Upper lobe of left lung (tissue), 6 donors: Measurements from ENCODE around the gene ZNF385D. TPM values are rescaled to one million over a fixed set of nuclear protein-coding genes. Genes with fewer than 3 reads are reported as not detected.
A peak's percentile ranks its signal among the peaks of the same experiment; 100 is the strongest.

ENCODE experiments used
- ATAC-seq, 2 donors: fragments of 200-7000 bp; cut with Tn5 transposase; one replicate each; pipeline ENCODE4 v1.9.1; 2022; ENCODE audit warnings: mild to moderate bottlenecking in 2 of 2, moderate library complexity in 2 of 2; ENCODE audit not compliant: low FRiP score in 2 of 2
- DNase-seq, 2 donors: peaks; one replicate each; pipeline ENCODE4 v3.0.0-alpha.2; 2019 to 2020
- H3K27ac ChIP-seq, 4 donors: fragments of 200-600 bp; sonication (generic); one replicate each; pipeline ENCODE4 v1.5.1; 2016 to 2019
- H3K27me3 ChIP-seq, 4 donors: fragments of 200-600 bp; sonication (generic); one replicate each; pipeline ENCODE4 v1.5.1; 2017 to 2019
- H3K36me3 ChIP-seq, 4 donors: fragments of 200-600 bp; sonication (generic); one replicate each; pipeline ENCODE4 v1.5.1; 2016 to 2019
- H3K4me1 ChIP-seq, 4 donors: fragments of 200-600 bp; sonication (generic); one replicate each; pipeline ENCODE4 v1.5.1; 2018 to 2019
- H3K4me3 ChIP-seq, 4 donors: fragments of 200-600 bp; sonication (generic); one replicate each; pipeline ENCODE4 v1.5.1; 2017 to 2019; ENCODE audit warnings: mild to moderate bottlenecking in 2 of 4, moderate library complexity in 1 of 4
- H3K9me3 ChIP-seq, 4 donors: fragments of 200-600 bp; sonication (generic); one replicate each; pipeline ENCODE4 v1.5.1; 2018 to 2019
- EP300 ChIP-seq, 4 donors: sonication (generic); formaldehyde crosslinking; IDR thresholded peaks; one replicate each; pipeline ENCODE4 v1.5.1; 2017; ENCODE audit warnings: antibody characterized with exemption in 4 of 4, control low read depth in 2 of 4
- POLR2A ChIP-seq, 4 donors: fragments of 450-650 bp; IDR thresholded peaks; one replicate each; pipeline ENCODE4 v1.5.1; 2016 to 2017; ENCODE audit warnings: antibody characterized with exemption in 4 of 4, mild to moderate bottlenecking in 2 of 4
- POLR2AphosphoS5 ChIP-seq, 2 donors: sonication (generic); formaldehyde crosslinking; IDR thresholded peaks; one replicate each; pipeline ENCODE4 v1.5.1; 2017; ENCODE audit warnings: antibody characterized with exemption in 2 of 2
- WGBS, 2 donors: methylation state at CpG; one replicate each; pipeline ENCODE4 v1.1.5; 2017 to 2018; 5-methylcytosine and 5-hydroxymethylcytosine counted together
- total RNA-seq, 6 donors: library from RNA; depleted of rRNA in 4 of 6; stranded (reverse); fragments of >200 nt in 4 of 6; gene quantifications; one replicate each; pipeline versions ENCODE4 v1.1.0 to v1.2.1, GENCODE V29; 2016 to 2021
- TF ChIP-seq, protein P1 (sequence below), 6 experiments: fragments of 450-650 bp in 4 of 6; fragments of 200-600 bp in 2 of 6; sonication (generic) in 2 of 6; IDR thresholded peaks; one replicate each; pipeline ENCODE4 v1.5.1; 2016 to 2019; ENCODE audit warnings: antibody characterized with exemption in 6 of 6
- donor health status: DM: no; HTN: no; CAD: no; lungs with moderate emphysema.
- donor health status: DM: no; HTN: yes; CAD: no; lungs with severe emphysema.

The ZNF385D gene
- total RNA-seq, 6 donors from 2014 or later = 0.20 to 9.2 (median 0.76) TPM; not detected in 1

DNA sequence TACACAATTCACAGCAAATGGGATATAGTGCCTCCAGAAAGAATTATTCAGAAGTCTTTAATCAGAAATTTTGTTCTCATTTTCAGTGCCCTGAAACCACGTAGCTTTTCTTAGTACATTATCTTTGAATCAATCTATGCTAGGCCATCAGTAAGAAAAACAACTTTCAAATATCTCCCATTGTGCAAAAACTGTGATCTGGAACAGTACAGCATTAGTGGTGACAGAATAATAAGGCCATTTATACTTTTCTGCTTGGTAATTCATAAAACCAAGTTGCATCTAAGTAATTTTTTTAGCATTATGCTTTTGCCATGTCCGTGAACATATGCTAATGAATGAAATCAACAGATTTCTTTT lies 35.4 kb upstream of the ZNF385D start:
- Histone ChIP-seq H3K36me3 (no peaks in the 10 kb centered on the region), H3K27me3 (no peaks in the 10 kb centered on the region), H3K4me3 (no peak overlapping the region), H3K27ac (no peak overlapping the region), H3K9me3 (no peaks in the 10 kb centered on the region), H3K4me1 (peaks cover 0 to 5% (median 0%) of the 10 kb centered on the region in 4 donors)
- TF ChIP-seq EP300 (IDR thresholded peaks at IDR 0.05) (no peak), POLR2A (IDR thresholded peaks at IDR 0.05) (no peak), POLR2AphosphoS5 (IDR thresholded peaks at IDR 0.05) (no peak)
- TF ChIP-seq, protein P1, sequence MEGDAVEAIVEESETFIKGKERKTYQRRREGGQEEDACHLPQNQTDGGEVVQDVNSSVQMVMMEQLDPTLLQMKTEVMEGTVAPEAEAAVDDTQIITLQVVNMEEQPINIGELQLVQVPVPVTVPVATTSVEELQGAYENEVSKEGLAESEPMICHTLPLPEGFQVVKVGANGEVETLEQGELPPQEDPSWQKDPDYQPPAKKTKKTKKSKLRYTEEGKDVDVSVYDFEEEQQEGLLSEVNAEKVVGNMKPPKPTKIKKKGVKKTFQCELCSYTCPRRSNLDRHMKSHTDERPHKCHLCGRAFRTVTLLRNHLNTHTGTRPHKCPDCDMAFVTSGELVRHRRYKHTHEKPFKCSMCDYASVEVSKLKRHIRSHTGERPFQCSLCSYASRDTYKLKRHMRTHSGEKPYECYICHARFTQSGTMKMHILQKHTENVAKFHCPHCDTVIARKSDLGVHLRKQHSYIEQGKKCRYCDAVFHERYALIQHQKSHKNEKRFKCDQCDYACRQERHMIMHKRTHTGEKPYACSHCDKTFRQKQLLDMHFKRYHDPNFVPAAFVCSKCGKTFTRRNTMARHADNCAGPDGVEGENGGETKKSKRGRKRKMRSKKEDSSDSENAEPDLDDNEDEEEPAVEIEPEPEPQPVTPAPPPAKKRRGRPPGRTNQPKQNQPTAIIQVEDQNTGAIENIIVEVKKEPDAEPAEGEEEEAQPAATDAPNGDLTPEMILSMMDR (IDR thresholded peaks at IDR 0.05) = no peak
- ATAC-seq = no peak
- WGBS, 2 donors = 46 to 48% methylated on average over 2 of the region's 2 CpGs
- DNase-seq = no peak

DNA sequence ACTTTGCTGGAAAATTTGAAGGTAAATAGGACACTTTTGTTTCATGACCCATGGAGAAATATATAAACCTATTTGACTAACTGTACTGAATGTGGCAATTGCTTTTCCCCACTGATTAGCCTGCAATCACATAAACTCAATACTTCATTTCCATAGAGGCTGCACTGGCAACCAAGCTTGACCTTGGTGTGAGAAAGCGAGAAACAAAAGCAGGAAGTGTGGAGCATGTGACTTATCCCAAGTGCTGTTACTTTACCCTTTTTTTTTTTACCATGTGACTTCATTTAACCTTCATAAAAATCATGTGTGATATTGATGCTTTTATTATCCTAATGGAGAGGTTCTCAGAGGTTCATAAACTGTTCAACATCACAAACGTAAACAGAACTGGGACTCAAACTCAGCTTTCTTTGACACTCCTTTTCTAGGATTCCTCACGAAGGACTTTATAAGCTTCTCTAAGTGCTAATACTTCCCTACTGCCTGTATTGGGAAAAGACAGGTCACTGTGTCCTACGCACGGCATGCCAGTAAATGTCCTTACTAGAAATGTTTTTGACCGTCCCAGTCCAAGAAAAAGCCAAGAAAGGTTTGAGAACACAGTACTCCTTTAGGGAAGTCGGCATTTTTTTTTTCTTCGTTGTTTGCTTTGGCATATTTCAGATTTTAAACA lies 34.9 kb upstream of the ZNF385D start:
- ATAC-seq (no peak), DNase-seq (no peak)
- H3K4me3 ChIP-seq = no peak overlapping the region
- H3K4me1 ChIP-seq = peaks cover 0 to 5% (median 0%) of the 10 kb centered on the region in 4 donors
- H3K36me3 ChIP-seq = no peaks in the 10 kb centered on the region
- WGBS, 2 donors = 49 to 50% methylated on average over 8 of the region's 8 CpGs
- no peaks in the 10 kb centered on the region for H3K9me3 ChIP-seq
- TF ChIP-seq POLR2AphosphoS5 (IDR thresholded peaks at IDR 0.05) (no peak), POLR2A (IDR thresholded peaks at IDR 0.05) (no peak), EP300 (IDR thresholded peaks at IDR 0.05) (no peak)
- TF ChIP-seq, protein P1 (IDR thresholded peaks at IDR 0.05) = no peak
- no peaks in the 10 kb centered on the region for H3K27me3 ChIP-seq
- H3K27ac ChIP-seq = no peak overlapping the region

DNA sequence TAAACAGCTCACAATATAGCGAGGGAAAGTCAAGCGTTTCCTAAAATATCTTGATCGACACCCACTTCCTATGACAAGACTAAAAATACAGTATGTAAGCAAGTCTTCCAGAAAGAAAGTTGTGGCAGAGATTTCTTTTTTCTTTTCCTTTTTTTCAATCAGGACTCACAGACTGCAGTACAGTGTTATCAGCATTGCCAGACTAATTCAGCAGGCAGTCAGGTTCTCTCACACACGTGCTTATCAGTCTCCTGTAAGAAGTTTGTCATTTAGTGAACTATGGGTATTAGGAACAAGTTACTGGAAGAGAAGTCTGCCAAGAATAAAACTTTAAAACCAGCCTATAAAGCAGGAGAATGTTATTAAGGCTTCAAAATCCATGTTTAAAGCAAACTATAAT lies 32.8 kb upstream of the ZNF385D start:
- TF ChIP-seq EP300 (IDR thresholded peaks at IDR 0.05) (no peak), POLR2AphosphoS5 (IDR thresholded peaks at IDR 0.05) (no peak), POLR2A (IDR thresholded peaks at IDR 0.05) (no peak)
- TF ChIP-seq, protein P1 (IDR thresholded peaks at IDR 0.05) = no peak
- H3K9me3 ChIP-seq = no peaks in the 10 kb centered on the region
- ATAC-seq (no peak), DNase-seq (no peak)
- WGBS, 2 donors = 23 to 26% methylated on average over 4 of the region's 4 CpGs
- H3K36me3 ChIP-seq = no peaks in the 10 kb centered on the region
- no peak overlapping the region for H3K4me3 ChIP-seq
- peaks cover 0 to 5% (median 0%) of the 10 kb centered on the region in 4 donors for H3K4me1 ChIP-seq
- H3K27ac ChIP-seq = no peak overlapping the region
- H3K27me3 ChIP-seq = no peaks in the 10 kb centered on the region

DNA sequence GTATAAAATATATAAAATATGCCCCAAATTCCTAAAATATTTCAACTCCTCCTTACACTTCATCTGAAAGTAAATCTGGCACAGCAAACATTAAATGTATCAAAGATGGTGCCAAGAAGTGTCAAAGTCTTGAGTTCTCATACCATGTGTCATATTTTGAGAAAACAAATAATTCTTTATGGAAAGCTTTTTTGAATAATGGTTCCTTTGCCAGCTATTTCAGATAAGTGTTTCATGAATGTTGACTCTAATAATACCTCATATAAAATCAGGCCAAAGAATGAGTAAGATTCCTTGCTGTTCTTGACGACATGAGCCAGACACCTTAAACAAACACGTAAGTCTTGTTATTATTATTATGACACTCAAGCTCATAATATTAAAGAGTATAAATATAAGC lies 30.3 kb upstream of the ZNF385D start:
- no peak overlapping the region for H3K27ac ChIP-seq
- TF ChIP-seq POLR2A (IDR thresholded peaks at IDR 0.05) = no peak
- no peak for TF ChIP-seq POLR2AphosphoS5 (IDR thresholded peaks at IDR 0.05)
- TF ChIP-seq, protein P1 (IDR thresholded peaks at IDR 0.05) = no peak
- TF ChIP-seq EP300 (IDR thresholded peaks at IDR 0.05) = no peak
- peaks cover 0 to 5% (median 0%) of the 10 kb centered on the region in 4 donors for H3K4me1 ChIP-seq
- ATAC-seq (no peak), DNase-seq (no peak)
- H3K9me3 ChIP-seq = no peaks in the 10 kb centered on the region
- H3K4me3 ChIP-seq = no peak overlapping the region
- WGBS, 2 donors = 76 to 83% methylated on average over 2 of the region's 2 CpGs
- H3K27me3 ChIP-seq = no peaks in the 10 kb centered on the region
- H3K36me3 ChIP-seq = no peaks in the 10 kb centered on the region

DNA sequence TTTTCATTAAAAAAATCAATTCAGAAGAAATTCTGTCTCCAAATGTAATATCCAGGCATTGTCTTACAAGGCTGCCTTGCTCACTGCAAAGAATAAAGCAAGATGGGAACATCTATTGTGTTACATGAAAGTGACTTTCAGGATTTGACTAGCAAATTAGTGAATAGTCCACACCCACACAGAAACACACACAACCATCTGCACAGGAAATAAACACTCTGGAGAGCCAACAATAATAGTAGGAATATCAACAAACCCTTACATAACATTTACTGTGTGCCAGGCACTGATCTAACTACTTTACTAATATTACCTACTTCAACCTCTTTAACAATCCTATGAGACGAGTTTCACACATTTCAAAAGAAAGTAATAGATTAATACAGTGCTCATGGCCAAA lies 28.9 kb upstream of the ZNF385D start:
- TF ChIP-seq EP300 (IDR thresholded peaks at IDR 0.05) (peak in 1 of 4 donors; percentile 12), POLR2A (IDR thresholded peaks at IDR 0.05) (no peak)
- ATAC-seq = peak; percentile 19 to 30
- 33 to 47% methylated on average over 1 of the region's 1 CpG for WGBS, 2 donors
- peaks cover 0 to 5% (median 0%) of the 10 kb centered on the region in 4 donors for H3K4me1 ChIP-seq
- no peak for DNase-seq
- H3K9me3 ChIP-seq = no peaks in the 10 kb centered on the region
- H3K27me3 ChIP-seq = no peaks in the 10 kb centered on the region
- no peak overlapping the region for H3K4me3 ChIP-seq
- no peak overlapping the region for H3K27ac ChIP-seq
- H3K36me3 ChIP-seq = no peaks in the 10 kb centered on the region
